NCI-H510A treated with DMSO at 0.1 percent for 48 hours (cell line): ENCODE measurements around the gene RAB6A.
A peak's percentile ranks its signal among the peaks of the same experiment; 100 is the strongest.

Source experiments
- DNase-seq: peaks from one replicate; lab custom pipeline; 2025; lab: John Stamatoyannopoulos, UW

Gene RAB6A

GRCh38 chr11:73652856-73653559, 107.9 kb downstream of the RAB6A start:
- DNase-seq, result no peak

GRCh38 chr11:73652046-73652730, 108.7 kb downstream of the RAB6A start:
- DNase-seq, result peak; percentile 61

GRCh38 chr11:73651661-73652045, 109.2 kb downstream of the RAB6A start:
- no peak for DNase-seq

GRCh38 chr11:73651252-73651651, 109.6 kb downstream of the RAB6A start:
- DNase-seq, result no peak

GRCh38 chr11:73650400-73650799, 110.5 kb downstream of the RAB6A start:
- DNase-seq, result no peak

GRCh38 chr11:73649206-73649605, 111.7 kb downstream of the RAB6A start:
- DNase-seq, result no peak

- peak; percentile 41 for DNase-seq
Observed at GRCh38 chr11:73648571-73649046, 112.3 kb downstream of the RAB6A start.

GRCh38 chr11:73648121-73648520, 112.8 kb downstream of the RAB6A start:
- no peak for DNase-seq

GRCh38 chr11:73647459-73648100, 113.3 kb downstream of the RAB6A start:
- DNase-seq, result peak; percentile 97

GRCh38 chr11:73645972-73646631, 114.8 kb downstream of the RAB6A start, which contains the start of gene PLEKHB1:
Gene PLEKHB1 (plus strand): TSS chr11:73646581. CDS start chr11:73646609, 28 bp downstream.
- DNase-seq, result no peak

- no peak for DNase-seq
Observed at GRCh38 chr11:73645121-73645969, 115.5 kb downstream of the RAB6A start.

- no peak for DNase-seq
Observed at GRCh38 chr11:73641668-73642067, 119.2 kb downstream of the RAB6A start.

GRCh38 chr11:73640592-73640991, 120.3 kb downstream of the RAB6A start:
- no peak for DNase-seq

GRCh38 chr11:73637012-73637411, 123.9 kb downstream of the RAB6A start:
- DNase-seq, result no peak

GRCh38 chr11:73636249-73636648, 124.6 kb downstream of the RAB6A start:
- no peak for DNase-seq

- DNase-seq, result no peak
Observed at GRCh38 chr11:73635721-73636120, 125.2 kb downstream of the RAB6A start.

- no peak for DNase-seq
Observed at GRCh38 chr11:73633999-73634398, 126.9 kb downstream of the RAB6A start.

GRCh38 chr11:73632996-73633395, 127.9 kb downstream of the RAB6A start:
- no peak for DNase-seq

- no peak for DNase-seq
Observed at GRCh38 chr11:73629907-73630306, 131.0 kb downstream of the RAB6A start.

GRCh38 chr11:73625696-73626318, 135.1 kb downstream of the RAB6A start:
- peak; percentile 73 for DNase-seq
